Testis (tissue), 3 donors: ENCODE measurements around the gene STK24. TPM values are rescaled to one million over a fixed set of nuclear protein-coding genes. Genes with fewer than 3 reads are reported as not detected.

Experiments
- DNase-seq: peaks from one replicate; pipeline ENCODE4 v3.0.0-alpha.2; 2019
- H3K27ac ChIP-seq, 2 donors: fragments of 200-600 bp; sonication (generic); one replicate each; pipeline ENCODE4 v1.5.1; 2019
- H3K27me3 ChIP-seq: fragments of 200-600 bp; sonication (generic); one replicate; pipeline ENCODE4 v1.5.1; 2019
- H3K36me3 ChIP-seq: fragments of 200-600 bp; sonication (generic); one replicate; pipeline ENCODE4 v1.5.1; 2017; ENCODE audit warnings: low read depth; ENCODE audit errors: missing control alignments
- H3K4me1 ChIP-seq: fragments of 200-600 bp; sonication (generic); one replicate; pipeline ENCODE4 v1.5.1; 2019
- H3K4me3 ChIP-seq, 2 donors: fragments of 200-600 bp; sonication (generic); one replicate each; pipeline ENCODE4 v1.5.1; 2017 to 2019
- H3K9me3 ChIP-seq: fragments of 200-600 bp; sonication (generic); one replicate; pipeline ENCODE4 v1.5.1; 2017
- POLR2A ChIP-seq: fragments of 450-650 bp; IDR thresholded peaks from one replicate; pipeline ENCODE4 v1.6.1; 2017; ENCODE audit warnings: antibody characterized with exemption, mild to moderate bottlenecking, moderate library complexity
- WGBS, 2 donors: methylation state at CpG; one replicate each; pipeline ENCODE4 v1.1.5; 2018; 5-methylcytosine and 5-hydroxymethylcytosine counted together
- intact Hi-C: fragments of 100-400 bp; cut with DNase I; formaldehyde crosslinking; loops from one replicate; pipeline ENCODE4 v1.15.1; 2023; ENCODE audit warnings: low total_unique reads
- polyA plus RNA-seq: library from polyadenylated mRNA; stranded (reverse); fragments of 350-450 nt; fragmentation: Illumina TruSeq; extraction: RNeasy Lipid Tissue Mini Kit (QIAGEN cat#74804); gene quantifications from one replicate; pipeline ENCODE4 v1.2.3, GENCODE V29; 2014; ENCODE audit warnings: low read depth, low replicate concordance; ENCODE audit not compliant: insufficient read depth
- total RNA-seq, 2 donors: library from RNA; depleted of rRNA; stranded (reverse); fragments of >200 nt; gene quantifications; one replicate each; pipeline ENCODE4 v1.2.3, GENCODE V29; 2016
- TF ChIP-seq, protein P1 (sequence below), 3 experiments: fragments of 450-650 bp in 2 of 3; fragments of 200-600 bp in 1 of 3; sonication (generic) in 1 of 3; IDR thresholded peaks; one replicate each; pipeline ENCODE4 v1.5.1; 2016 to 2019; ENCODE audit warnings: antibody characterized with exemption in 3 of 3, mild to moderate bottlenecking in 2 of 3, moderate library complexity in 1 of 3

STK24 gene
- total and polyA plus RNA-seq, 3 donors from 2014 or later, result 97.4 to 172 (median 151) TPM

DNA sequence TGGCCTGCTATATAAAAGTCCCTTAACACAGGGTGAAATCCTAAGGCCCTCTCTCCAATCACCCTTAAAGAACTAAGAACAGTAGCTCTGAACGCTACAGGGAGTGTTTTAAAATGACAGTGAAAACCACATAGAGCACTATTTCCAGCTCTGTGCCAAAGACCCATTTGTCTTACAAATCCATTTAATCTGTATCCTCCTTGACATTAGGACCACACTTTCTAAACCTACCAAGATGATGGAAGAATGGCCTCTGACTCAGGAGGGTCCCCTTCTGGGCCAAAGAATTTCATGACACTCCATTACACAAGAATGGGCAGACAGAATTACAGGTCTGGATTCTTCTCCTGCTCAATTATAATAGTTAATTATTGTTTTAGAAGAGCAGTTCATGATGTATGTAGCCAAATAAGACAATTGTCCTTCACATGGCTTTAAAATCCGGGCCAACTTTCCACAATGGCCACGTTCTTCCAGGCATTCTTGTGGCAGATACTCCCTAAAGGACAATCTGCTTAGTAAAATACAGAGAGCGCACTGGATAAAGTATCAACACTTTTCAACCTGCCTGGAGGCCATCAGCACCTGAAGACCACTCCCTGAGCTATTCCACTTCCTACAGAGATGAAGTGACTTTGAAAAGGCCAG is 61.0 kb downstream of the STK24 start:
- 68 to 78% methylated on average over 4 of the region's 4 CpGs for WGBS, 2 donors
- no peak for DNase-seq
- TF ChIP-seq, protein P1, sequence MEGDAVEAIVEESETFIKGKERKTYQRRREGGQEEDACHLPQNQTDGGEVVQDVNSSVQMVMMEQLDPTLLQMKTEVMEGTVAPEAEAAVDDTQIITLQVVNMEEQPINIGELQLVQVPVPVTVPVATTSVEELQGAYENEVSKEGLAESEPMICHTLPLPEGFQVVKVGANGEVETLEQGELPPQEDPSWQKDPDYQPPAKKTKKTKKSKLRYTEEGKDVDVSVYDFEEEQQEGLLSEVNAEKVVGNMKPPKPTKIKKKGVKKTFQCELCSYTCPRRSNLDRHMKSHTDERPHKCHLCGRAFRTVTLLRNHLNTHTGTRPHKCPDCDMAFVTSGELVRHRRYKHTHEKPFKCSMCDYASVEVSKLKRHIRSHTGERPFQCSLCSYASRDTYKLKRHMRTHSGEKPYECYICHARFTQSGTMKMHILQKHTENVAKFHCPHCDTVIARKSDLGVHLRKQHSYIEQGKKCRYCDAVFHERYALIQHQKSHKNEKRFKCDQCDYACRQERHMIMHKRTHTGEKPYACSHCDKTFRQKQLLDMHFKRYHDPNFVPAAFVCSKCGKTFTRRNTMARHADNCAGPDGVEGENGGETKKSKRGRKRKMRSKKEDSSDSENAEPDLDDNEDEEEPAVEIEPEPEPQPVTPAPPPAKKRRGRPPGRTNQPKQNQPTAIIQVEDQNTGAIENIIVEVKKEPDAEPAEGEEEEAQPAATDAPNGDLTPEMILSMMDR (IDR thresholded peaks at IDR 0.05), result no peak
- TF ChIP-seq POLR2A, result no peak
- H3K4me1 ChIP-seq, result peaks cover 18% of the 10 kb centered on the region
- H3K27ac ChIP-seq, result peak overlapping the region; percentile 33 to 61
- H3K36me3 ChIP-seq, result no peaks in the 10 kb centered on the region
- H3K27me3 ChIP-seq, result no peaks in the 10 kb centered on the region
- H3K4me3 ChIP-seq, result no peak overlapping the region
- intact Hi-C loops, result no loop called here
- H3K9me3 ChIP-seq, result no peaks in the 10 kb centered on the region

DNA sequence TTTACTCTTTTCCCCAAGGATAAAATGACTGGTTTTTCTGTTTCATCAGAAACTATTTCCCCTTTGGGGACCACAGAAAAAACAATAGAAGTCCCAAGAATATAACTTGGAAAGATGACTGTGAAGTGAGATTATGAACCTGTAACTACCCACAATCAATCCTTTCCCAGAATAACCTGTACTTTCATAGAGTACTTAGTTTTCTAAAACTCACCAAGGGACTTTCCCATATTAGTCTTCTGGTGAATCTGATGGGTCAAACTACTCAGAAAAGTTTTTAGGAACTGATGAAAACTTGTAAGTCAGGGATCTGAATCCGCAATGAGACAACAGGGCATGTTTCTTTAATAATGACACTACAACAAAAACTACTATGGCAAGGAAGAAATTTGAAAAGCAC is 62.6 kb downstream of the STK24 start:
- no peak for DNase-seq
- no peak for TF ChIP-seq POLR2A
- TF ChIP-seq, protein P1 (IDR thresholded peaks at IDR 0.05), result no peak
- H3K27ac ChIP-seq, result no peak overlapping the region
- WGBS, 2 donors, result 79 to 96% methylated on average over 1 of the region's 1 CpG
- H3K36me3 ChIP-seq, result no peaks in the 10 kb centered on the region
- H3K27me3 ChIP-seq, result no peaks in the 10 kb centered on the region
- no peaks in the 10 kb centered on the region for H3K9me3 ChIP-seq
- no peak overlapping the region for H3K4me3 ChIP-seq
- intact Hi-C loops, result no loop called here
- peaks cover 15% of the 10 kb centered on the region for H3K4me1 ChIP-seq

DNA sequence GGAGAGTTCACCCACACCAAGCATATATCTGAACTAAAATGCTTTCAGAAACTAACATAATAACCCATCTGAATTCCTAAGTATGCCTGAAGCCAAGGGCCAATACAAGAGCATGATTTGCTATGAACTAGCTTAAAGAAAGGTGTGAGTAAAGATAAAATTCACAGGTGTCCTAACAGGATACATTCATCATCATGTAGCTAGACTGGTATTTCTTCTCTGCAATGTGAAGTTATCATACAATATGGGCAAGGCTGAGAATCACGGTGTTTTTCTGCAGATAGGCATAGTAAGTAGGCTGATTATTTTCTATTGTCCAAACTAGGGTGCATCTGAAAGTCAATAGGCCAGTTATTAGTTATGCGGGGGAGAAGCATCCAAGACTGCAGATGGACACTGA is 63.1 kb downstream of the STK24 start:
- H3K4me3 ChIP-seq, result no peak overlapping the region
- no peaks in the 10 kb centered on the region for H3K27me3 ChIP-seq
- H3K4me1 ChIP-seq, result peaks cover 17% of the 10 kb centered on the region
- intact Hi-C loops, result no loop called here
- WGBS, 2 donors, result 63 to 76% methylated on average over 2 of the region's 2 CpGs
- no peak overlapping the region for H3K27ac ChIP-seq
- H3K9me3 ChIP-seq, result no peaks in the 10 kb centered on the region
- H3K36me3 ChIP-seq, result no peaks in the 10 kb centered on the region
- TF ChIP-seq, protein P1 (IDR thresholded peaks at IDR 0.05), result no peak
- TF ChIP-seq POLR2A, result no peak
- DNase-seq, result no peak

DNA sequence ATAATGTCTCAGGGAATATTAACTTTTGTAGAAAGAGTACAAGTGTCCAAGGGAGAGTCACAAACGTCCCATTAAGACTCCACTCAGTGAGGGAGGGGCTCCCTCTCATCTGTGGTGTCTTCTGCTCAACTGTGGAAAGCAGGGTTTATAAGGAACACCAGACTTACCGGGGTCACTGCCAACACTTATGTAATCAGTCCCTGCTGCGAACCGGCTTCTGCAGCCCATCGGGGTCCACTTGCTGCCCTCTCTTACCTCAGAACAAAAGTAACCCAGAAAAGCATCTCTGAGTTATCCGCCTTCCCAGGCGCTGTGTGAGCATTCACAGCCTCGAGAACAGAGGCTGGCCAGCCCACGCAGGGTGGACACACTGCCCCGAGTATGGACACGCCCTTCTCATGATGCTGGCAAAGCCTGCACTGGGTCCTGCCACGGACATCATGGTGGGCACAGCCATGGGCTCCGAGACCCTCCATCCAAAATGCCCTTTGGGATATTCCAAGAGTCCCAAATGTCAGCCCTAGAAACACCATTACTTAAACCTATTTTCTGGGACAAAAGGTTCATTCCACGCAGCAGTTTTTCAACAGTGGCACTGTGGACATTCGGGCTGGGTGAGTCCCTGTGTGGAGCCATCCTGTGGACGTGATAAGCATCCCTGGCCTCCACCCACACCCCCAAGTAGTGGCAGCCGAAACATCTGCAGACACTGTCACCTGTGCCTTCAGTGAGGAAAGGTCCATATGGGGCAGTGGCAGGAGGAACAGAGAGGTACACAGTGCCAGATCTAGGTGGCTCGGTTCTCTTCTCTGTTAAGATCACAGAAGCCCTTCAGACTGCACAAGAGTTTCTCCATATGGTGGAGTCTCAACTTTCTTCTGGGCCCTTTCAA is 63.9 kb downstream of the STK24 start:
- intact Hi-C loops, result no loop called here
- no peaks in the 10 kb centered on the region for H3K27me3 ChIP-seq
- no peaks in the 10 kb centered on the region for H3K9me3 ChIP-seq
- H3K36me3 ChIP-seq, result no peaks in the 10 kb centered on the region
- 78 to 83% methylated on average over 10 to 18 of the region's 18 CpGs for WGBS, 2 donors
- TF ChIP-seq, protein P1 (IDR thresholded peaks at IDR 0.05), result no peak
- DNase-seq, result no peak
- peaks cover 20% of the 10 kb centered on the region for H3K4me1 ChIP-seq
- no peak overlapping the region for H3K4me3 ChIP-seq
- H3K27ac ChIP-seq, result no peak overlapping the region
